OCI-LY1 (cell line): Measurements from ENCODE around the gene HSD17B7.

ENCODE experiments used
- H2AFZ ChIP-seq: fragments of 200-600 bp; sonication (generic), shearing (Covaris generic); 2 replicates; pipeline ENCODE4 v1.6.0; 2014; ENCODE audit warnings: antibody characterized with exemption, mild to moderate bottlenecking, low read length
- H3F3A ChIP-seq: fragments of 200-600 bp; sonication (generic), shearing (Covaris generic); 2 replicates; pipeline ENCODE4 v1.6.0; 2014; ENCODE audit warnings: mild to moderate bottlenecking, antibody characterized with exemption, low read length, moderate library complexity; ENCODE audit not compliant: insufficient read depth
- H3K27ac ChIP-seq: fragments of 200-600 bp; sonication (generic); 2 replicates; pipeline ENCODE4 v1.5.1; 2014; ENCODE audit warnings: low read length, mixed run types, mild to moderate bottlenecking, low read depth; ENCODE audit not compliant: poor library complexity, severe bottlenecking
- H3K27me3 ChIP-seq: fragments of 200-600 bp; sonication (generic); 2 replicates; pipeline ENCODE4 v1.6.0; 2014; ENCODE audit warnings: antibody characterized with exemption, mild to moderate bottlenecking, low read length, moderate library complexity; ENCODE audit not compliant: insufficient read depth
- H3K36me3 ChIP-seq: fragments of 200-600 bp; sonication (generic); 2 replicates; pipeline ENCODE4 v1.6.1; 2014; ENCODE audit warnings: mild to moderate bottlenecking, antibody characterized with exemption, low read length, moderate library complexity, mixed read lengths; ENCODE audit not compliant: insufficient read depth
- H3K4me1 ChIP-seq: fragments of 200-600 bp; sonication (generic); 2 replicates; pipeline ENCODE4 v1.5.1; 2014; ENCODE audit warnings: mild to moderate bottlenecking, low read length, moderate library complexity; ENCODE audit not compliant: insufficient read depth, severe bottlenecking
- H3K4me2 ChIP-seq: fragments of 200-600 bp; sonication (generic), shearing (Covaris generic); 2 replicates; pipeline ENCODE4 v1.6.1; 2014; ENCODE audit warnings: low read length
- H3K4me3 ChIP-seq: fragments of 200-600 bp; sonication (generic); 2 replicates; pipeline ENCODE4 v1.5.1; 2014; ENCODE audit warnings: low read length, low read depth, mild to moderate bottlenecking, mixed read lengths; ENCODE audit not compliant: poor library complexity, severe bottlenecking
- H3K79me2 ChIP-seq: fragments of 200-600 bp; shearing (Covaris generic); 2 replicates; pipeline ENCODE4 v1.6.1; 2016; ENCODE audit warnings: mixed run types, low read length, mixed read lengths; ENCODE audit not compliant: insufficient read depth
- H3K9ac ChIP-seq: fragments of 200-600 bp; sonication (generic), shearing (Covaris generic); 2 replicates; pipeline ENCODE4 v1.6.1; 2014; ENCODE audit warnings: mild to moderate bottlenecking, low read length, mixed read lengths
- H3K9me2 ChIP-seq: fragments of 200-600 bp; sonication (generic), shearing (Covaris generic); 2 replicates; pipeline ENCODE4 v1.6.1; 2014; ENCODE audit warnings: low read depth, mild to moderate bottlenecking, low read length, mixed read lengths
- H3K9me3 ChIP-seq: fragments of 200-600 bp; shearing (Covaris generic); 2 replicates; pipeline ENCODE4 v1.6.1; 2014; ENCODE audit warnings: low read length, mixed read lengths
- H4K20me1 ChIP-seq: fragments of 200-600 bp; sonication (generic), shearing (Covaris generic); 2 replicates; pipeline ENCODE4 v1.6.0; 2016; ENCODE audit warnings: mild to moderate bottlenecking, low read length; ENCODE audit not compliant: insufficient read depth
- EZH2 ChIP-seq: fragments of 200-600 bp; sonication (generic), shearing (Covaris generic); IDR thresholded peaks from 2 replicates; pipeline ENCODE4 v1.8.0; 2017; ENCODE audit warnings: borderline replicate concordance, mixed run types, mild to moderate bottlenecking, antibody characterized with exemption, low read length, moderate library complexity, mixed read lengths
- TF ChIP-seq, protein P1 (sequence below): fragments of 200-600 bp; sonication (generic), shearing (Covaris generic); IDR thresholded peaks from 2 replicates; pipeline ENCODE4 v1.5.1; 2017; ENCODE audit warnings: mild to moderate bottlenecking, antibody characterized with exemption, low read length, moderate library complexity, mixed read lengths

Gene HSD17B7

DNA sequence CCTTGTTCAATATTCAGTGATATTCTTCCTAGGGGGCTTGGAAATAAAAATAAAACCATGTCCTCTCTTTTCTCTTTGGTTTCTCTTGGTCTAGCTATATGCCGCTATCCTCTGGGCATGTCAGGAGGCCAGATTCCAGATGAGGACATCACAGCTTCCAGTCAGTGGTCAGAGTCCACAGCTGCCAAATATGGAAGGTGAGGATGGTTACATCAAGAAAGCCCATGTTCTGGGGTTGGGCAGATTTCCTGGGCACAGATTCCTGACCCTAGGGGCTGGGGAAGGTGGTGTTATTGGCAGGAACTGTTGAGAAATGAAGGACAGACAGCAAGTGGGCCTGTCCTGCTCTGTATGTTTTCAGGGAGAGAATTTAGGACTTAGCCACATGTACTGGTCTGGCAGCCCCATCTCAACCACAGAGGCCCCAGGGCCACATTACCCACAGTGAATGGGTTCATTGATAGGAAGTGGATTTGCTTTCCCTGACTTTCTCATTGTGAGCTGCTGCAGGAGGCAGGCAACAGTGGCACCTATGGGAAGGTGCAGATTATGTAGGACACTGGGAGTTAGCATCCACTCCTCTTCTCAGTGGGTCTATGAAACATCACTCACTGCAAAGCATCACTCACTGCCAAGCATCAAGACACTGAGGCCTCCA is 37.4 kb upstream of the HSD17B7 start:
- H3K9me3 ChIP-seq, result no peaks in the 10 kb centered on the region
- no peaks in the 10 kb centered on the region for H3K36me3 ChIP-seq
- H3K9ac ChIP-seq, result no peak overlapping the region
- H2AFZ ChIP-seq, result no peak overlapping the region
- H3K79me2 ChIP-seq, result no peaks in the 10 kb centered on the region
- H3K9me2 ChIP-seq, result no peaks in the 10 kb centered on the region
- no peak overlapping the region for H3K4me2 ChIP-seq
- no peaks in the 10 kb centered on the region for H3F3A ChIP-seq
- no peaks in the 10 kb centered on the region for H3K4me1 ChIP-seq
- TF ChIP-seq EZH2, result no peak
- TF ChIP-seq, protein P1, sequence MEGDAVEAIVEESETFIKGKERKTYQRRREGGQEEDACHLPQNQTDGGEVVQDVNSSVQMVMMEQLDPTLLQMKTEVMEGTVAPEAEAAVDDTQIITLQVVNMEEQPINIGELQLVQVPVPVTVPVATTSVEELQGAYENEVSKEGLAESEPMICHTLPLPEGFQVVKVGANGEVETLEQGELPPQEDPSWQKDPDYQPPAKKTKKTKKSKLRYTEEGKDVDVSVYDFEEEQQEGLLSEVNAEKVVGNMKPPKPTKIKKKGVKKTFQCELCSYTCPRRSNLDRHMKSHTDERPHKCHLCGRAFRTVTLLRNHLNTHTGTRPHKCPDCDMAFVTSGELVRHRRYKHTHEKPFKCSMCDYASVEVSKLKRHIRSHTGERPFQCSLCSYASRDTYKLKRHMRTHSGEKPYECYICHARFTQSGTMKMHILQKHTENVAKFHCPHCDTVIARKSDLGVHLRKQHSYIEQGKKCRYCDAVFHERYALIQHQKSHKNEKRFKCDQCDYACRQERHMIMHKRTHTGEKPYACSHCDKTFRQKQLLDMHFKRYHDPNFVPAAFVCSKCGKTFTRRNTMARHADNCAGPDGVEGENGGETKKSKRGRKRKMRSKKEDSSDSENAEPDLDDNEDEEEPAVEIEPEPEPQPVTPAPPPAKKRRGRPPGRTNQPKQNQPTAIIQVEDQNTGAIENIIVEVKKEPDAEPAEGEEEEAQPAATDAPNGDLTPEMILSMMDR, result no peak
- no peaks in the 10 kb centered on the region for H3K27me3 ChIP-seq
- H3K27ac ChIP-seq, result no peak overlapping the region
- no peak overlapping the region for H3K4me3 ChIP-seq
- H4K20me1 ChIP-seq, result no peaks in the 10 kb centered on the region

DNA sequence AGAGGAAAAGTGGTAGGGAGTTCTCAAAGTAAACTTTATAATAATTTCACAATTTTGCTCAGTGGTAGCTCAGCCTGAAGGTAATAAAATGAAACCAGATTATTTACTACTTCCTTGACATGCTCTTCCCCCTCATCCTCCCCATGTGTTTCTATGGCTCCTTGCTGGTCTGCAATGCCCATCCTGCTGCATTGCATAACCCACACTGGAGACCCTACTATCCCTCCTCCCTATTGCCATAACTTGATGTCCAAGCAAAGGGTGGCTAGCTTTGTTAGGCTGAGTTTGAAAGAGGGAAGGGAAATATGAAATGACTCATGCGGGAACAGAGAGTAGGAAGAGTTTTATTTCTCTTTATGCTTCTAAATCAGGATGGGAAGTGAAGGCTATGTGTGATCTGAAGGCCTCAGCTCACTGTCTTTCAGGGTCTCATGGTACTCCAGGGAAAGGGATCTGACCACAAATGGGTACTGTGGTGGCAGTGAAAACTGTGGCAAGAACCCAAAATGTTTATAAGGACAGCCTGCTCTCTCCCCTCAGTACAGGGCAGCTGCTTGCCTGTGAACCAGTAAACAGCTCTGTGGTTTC is 36.4 kb upstream of the HSD17B7 start:
- H3K9ac ChIP-seq, result no peak overlapping the region
- H3K27me3 ChIP-seq, result no peaks in the 10 kb centered on the region
- H3K4me2 ChIP-seq, result no peak overlapping the region
- no peaks in the 10 kb centered on the region for H3K36me3 ChIP-seq
- no peak overlapping the region for H3K4me3 ChIP-seq
- H2AFZ ChIP-seq, result no peak overlapping the region
- H4K20me1 ChIP-seq, result no peaks in the 10 kb centered on the region
- H3K79me2 ChIP-seq, result no peaks in the 10 kb centered on the region
- H3K9me3 ChIP-seq, result no peaks in the 10 kb centered on the region
- H3K9me2 ChIP-seq, result no peaks in the 10 kb centered on the region
- H3F3A ChIP-seq, result no peaks in the 10 kb centered on the region
- TF ChIP-seq, protein P1, result no peak
- TF ChIP-seq EZH2, result no peak
- H3K4me1 ChIP-seq, result no peaks in the 10 kb centered on the region
- H3K27ac ChIP-seq, result no peak overlapping the region

DNA sequence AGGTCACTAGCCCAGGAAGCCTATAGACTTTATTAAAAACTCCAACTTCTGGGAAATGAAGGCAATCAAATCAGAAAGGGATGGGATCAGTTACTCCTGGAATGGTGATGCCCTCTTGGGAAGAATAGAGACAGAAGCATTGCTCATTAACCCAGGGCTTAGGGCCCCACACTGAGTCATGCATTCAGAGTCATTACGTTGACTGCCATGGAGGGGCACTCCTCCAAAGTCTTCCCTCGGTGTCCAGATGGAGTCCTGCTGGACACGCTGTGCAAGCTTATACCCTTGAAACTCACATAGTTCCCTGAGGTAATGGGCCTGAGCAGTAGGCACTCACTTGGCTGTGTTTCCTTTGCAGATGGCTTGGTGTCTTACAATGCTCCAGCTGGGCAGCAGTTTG is 35.2 kb upstream of the HSD17B7 start:
- no peaks in the 10 kb centered on the region for H3K4me1 ChIP-seq
- H3K36me3 ChIP-seq, result no peaks in the 10 kb centered on the region
- no peaks in the 10 kb centered on the region for H3K9me3 ChIP-seq
- no peak overlapping the region for H3K4me2 ChIP-seq
- no peak overlapping the region for H2AFZ ChIP-seq
- no peaks in the 10 kb centered on the region for H4K20me1 ChIP-seq
- H3K4me3 ChIP-seq, result no peak overlapping the region
- H3K9ac ChIP-seq, result no peak overlapping the region
- no peaks in the 10 kb centered on the region for H3K79me2 ChIP-seq
- H3F3A ChIP-seq, result no peaks in the 10 kb centered on the region
- H3K27ac ChIP-seq, result no peak overlapping the region
- H3K9me2 ChIP-seq, result no peaks in the 10 kb centered on the region
- TF ChIP-seq, protein P1, result no peak
- TF ChIP-seq EZH2, result no peak
- no peaks in the 10 kb centered on the region for H3K27me3 ChIP-seq
